HepG2 (cell line): ENCODE data around the gene CTNNA3. TPM values are rescaled to one million over a fixed set of nuclear protein-coding genes. Genes with fewer than 3 reads are reported as not detected.

Source experiments
- ATAC-seq: fragments of 200-7000 bp; cut with Tn5 transposase; 3 replicates; pipeline ENCODE4 v1.9.1; 2020; ENCODE audit warnings: mild to moderate bottlenecking, moderate library complexity
- BruUV-seq: library from RNA; stranded (reverse); fragments of 400-500 nt; replicated peaks from 2 replicates; lab custom pipeline; 2021; lab: Mats Ljungman, UMichigan
- CTCF ChIA-PET: fragments of 300-600 bp; formaldehyde crosslinking; extraction: SDS; loops from one replicate; lab custom pipeline; 2021; ENCODE audit warnings: low total read pairs, inconsistent platforms, low intra/inter-chr PET ratio; lab: Yijun Ruan, JAX
- POLR2A ChIA-PET: fragments of 350-600 bp; sonication (Branson Sonifier 250); formaldehyde crosslinking; loops from one replicate; lab custom pipeline; 2020; ENCODE audit warnings: antibody characterized with exemption, inconsistent platforms; lab: Yijun Ruan, JAX
- DNase-seq: peaks from one replicate; pipeline ENCODE4 v3.0.0-alpha.2; 2015; ENCODE audit warnings: low spot score
- FAIRE-seq: peaks from 3 replicates; lab custom pipeline; 2011; peaks lifted over from hg19 to GRCh38; lab: Jason Lieb, UNC
- H2AFZ ChIP-seq: one replicate; pipeline ENCODE4 v1.6.1; 2011; ENCODE audit warnings: low read length, inconsistent platforms
- H3K27ac ChIP-seq: fragments of 300-600 bp; 3 replicates; pipeline ENCODE4 v1.8.0; 2011; ENCODE audit warnings: mixed run types, mild to moderate bottlenecking, mixed read lengths, low read length, inconsistent platforms; ENCODE audit not compliant: insufficient read depth; ENCODE audit errors: extremely low read length
- H3K27me3 ChIP-seq, 2 experiments: fragments of 200-600 bp in 1 of 2; 2 replicates in 1 of 2; 3 replicates in 1 of 2; pipeline versions ENCODE4 v1.6.0 to v1.8.0; 2011; ENCODE audit warnings: low read length in 2 of 2, mild to moderate bottlenecking in 2 of 2, moderate library complexity in 2 of 2, inconsistent platforms in 1 of 2; ENCODE audit not compliant: insufficient read depth in 2 of 2, control insufficient read depth in 1 of 2
- H3K36me3 ChIP-seq, 2 experiments: fragments of 200-600 bp in 1 of 2; replicated peaks in 1 of 2; 2 replicates in 1 of 2; 3 replicates in 1 of 2; pipeline versions ENCODE4 v1.5.1 to v1.8.0; 2011; ENCODE audit warnings: low read length in 2 of 2, inconsistent platforms in 1 of 2; ENCODE audit not compliant: insufficient read depth in 2 of 2, control insufficient read depth in 1 of 2
- H3K4me1 ChIP-seq: 2 replicates; pipeline ENCODE4 v1.5.1; 2012; ENCODE audit warnings: low read length, inconsistent platforms; ENCODE audit not compliant: insufficient read depth
- H3K4me2 ChIP-seq: 2 replicates; pipeline ENCODE4 v1.6.0; 2011; ENCODE audit warnings: low read depth, low read length, inconsistent platforms
- H3K4me3 ChIP-seq, 3 experiments: fragments of 200-600 bp in 1 of 3; sonication (generic), shearing (Covaris generic) in 1 of 3; replicated peaks in 1 of 3; 2 replicates each; pipeline ENCODE4 v1.5.1; 2011 to 2016; ENCODE audit warnings: low read length in 3 of 3, inconsistent platforms in 2 of 3, low read depth in 2 of 3, mild to moderate bottlenecking in 2 of 3, control low read depth in 1 of 3, mixed read lengths in 1 of 3; ENCODE audit not compliant: insufficient read depth in 1 of 3
- H3K79me2 ChIP-seq: one replicate; pipeline ENCODE4 v1.6.1; 2011; ENCODE audit warnings: low read length, inconsistent platforms; ENCODE audit not compliant: insufficient read depth
- H3K9ac ChIP-seq: 2 replicates; pipeline ENCODE4 v1.6.0; 2011; ENCODE audit warnings: mild to moderate bottlenecking, low read depth, low read length, inconsistent platforms; ENCODE audit not compliant: insufficient read depth
- H3K9me3 ChIP-seq: 2 replicates; pipeline ENCODE4 v1.5.1; 2012; ENCODE audit warnings: mild to moderate bottlenecking, low read length
- H4K20me1 ChIP-seq: 2 replicates; pipeline ENCODE4 v1.6.0; 2011; ENCODE audit warnings: inconsistent platforms, mild to moderate bottlenecking, low read length, moderate library complexity; ENCODE audit not compliant: insufficient read depth
- BHLHE40 ChIP-seq: IDR thresholded peaks from 2 replicates; pipeline ENCODE4 v1.6.1; 2011; ENCODE audit warnings: low read length, improper control_type of control experiment
- CBFB ChIP-seq: sonication (generic); formaldehyde crosslinking; IDR thresholded peaks from 2 replicates; pipeline ENCODE4 v1.4.0; 2020; ENCODE audit warnings: missing genetic modification reagents
- MBNL3 ChIP-seq: fragments of 250-450 bp; sonication (Bioruptor Pico); conservative IDR thresholded peaks from 2 replicates; pipeline ENCODE4 v1.8.0; 2022; ENCODE audit warnings: mild to moderate bottlenecking, inconsistent platforms
- MEF2D ChIP-seq: sonication (generic); formaldehyde crosslinking; IDR thresholded peaks from 2 replicates; pipeline ENCODE4 v1.5.1; 2020; ENCODE audit warnings: mild to moderate bottlenecking, missing genetic modification reagents
- RNF219 ChIP-seq: sonication (generic); formaldehyde crosslinking; IDR thresholded peaks from 2 replicates; pipeline ENCODE4 v1.5.0; 2020; ENCODE audit warnings: mild to moderate bottlenecking, missing genetic modification reagents
- SMARCC2 ChIP-seq: fragments of 450-650 bp; IDR thresholded peaks from 2 replicates; pipeline ENCODE4 v1.6.1; 2017; ENCODE audit warnings: antibody characterized with exemption, mild to moderate bottlenecking
- SOX5 ChIP-seq: IDR thresholded peaks from 2 replicates; pipeline ENCODE4 v1.6.1; 2016; ENCODE audit warnings: borderline replicate concordance
- TFE3 ChIP-seq: IDR thresholded peaks from 2 replicates; pipeline ENCODE4 v1.6.1; 2016
- THAP9 ChIP-seq: sonication (generic); formaldehyde crosslinking; IDR thresholded peaks from 2 replicates; pipeline ENCODE4; 2020; ENCODE audit warnings: missing genetic modification reagents, mild to moderate bottlenecking, borderline replicate concordance
- ZFP90 ChIP-seq: sonication (generic); formaldehyde crosslinking; IDR thresholded peaks from 2 replicates; pipeline ENCODE4 v1.8.0; 2022; ENCODE audit warnings: missing genetic modification reagents, mild to moderate bottlenecking, inconsistent platforms, borderline replicate concordance
- ZKSCAN8 ChIP-seq: IDR thresholded peaks from 2 replicates; pipeline ENCODE4 v1.6.1; 2016; ENCODE audit warnings: borderline replicate concordance, missing genetic modification reagents, missing compliant biosample characterization
- ZNF503 ChIP-seq: sonication (generic); formaldehyde crosslinking; IDR thresholded peaks from 2 replicates; pipeline ENCODE4 v1.4.0; 2020; ENCODE audit warnings: missing genetic modification reagents
- ZNF512B ChIP-seq: sonication (generic); formaldehyde crosslinking; IDR thresholded peaks from 2 replicates; pipeline ENCODE4 v1.5.1; 2020; ENCODE audit warnings: missing genetic modification reagents, mild to moderate bottlenecking, borderline replicate concordance
- ZNF576 ChIP-seq: sonication (generic); formaldehyde crosslinking; IDR thresholded peaks from 2 replicates; pipeline ENCODE4 v1.4.0; 2020; ENCODE audit warnings: mild to moderate bottlenecking, missing genetic modification reagents
- in situ Hi-C: cut with HindIII; loops from 2 replicates; pipeline ENCODE4 v1.10.0; 2017; ENCODE audit warnings: low pct_unique_long_range_greater_than_20kb; ENCODE audit not compliant: extremely low pct_ligation_motif_present
- intact Hi-C: fragments of 100-400 bp; cut with micrococcal nuclease; formaldehyde crosslinking; loops from one replicate; pipeline ENCODE4 v1.10.0; 2022; ENCODE audit not compliant: unreplicated experiment
- polyA plus RNA-seq, 8 experiments: library from polyadenylated mRNA; depleted of rRNA in 3 of 8; stranded (reverse) in 7 of 8; unstranded in 1 of 8; fragments of >200 nt; fragmentation: Illumina TruSeq in 4 of 8; extraction: Trizol in 4 of 8; gene quantifications; 2 replicates each; pipeline versions ENCODE4 v1.2.1 to v1.2.3, GENCODE V29; 2011 to 2016; ENCODE audit warnings: low read depth in 4 of 8, missing spikeins in 1 of 8, mixed read lengths in 1 of 8; ENCODE audit not compliant: insufficient read depth in 1 of 8
- total RNA-seq, 5 experiments: library from RNA; depleted of rRNA; stranded (reverse); fragments of >200 nt; fragmentation: Illumina TruSeq; extraction: Trizol; gene quantifications; 2 replicates each; pipeline ENCODE4 v1.2.3, GENCODE V29; 2016; ENCODE audit warnings: low read depth in 1 of 5

CTNNA3 gene
- total and polyA plus RNA-seq, 2 of the 13 experiments (the other 11 are each of a cell fraction or from before 2014, with no cell fraction given), result not detected

GRCh38 chr10:67722113-67722512 lies 26.1 kb upstream of the CTNNA3 start:
- TF ChIP-seq ZFP90 (CRISPR knock-in tag) (no peak), ZKSCAN8 (CRISPR knock-in tag) (no peak), THAP9 (CRISPR knock-in tag) (no peak), MEF2D (CRISPR knock-in tag) (no peak), ZNF512B (CRISPR knock-in tag) (no peak), BHLHE40 (no peak), CBFB (CRISPR knock-in tag) (no peak), ZNF503 (CRISPR knock-in tag) (no peak), RNF219 (CRISPR knock-in tag) (no peak), ZNF576 (CRISPR knock-in tag) (no peak), SMARCC2 (no peak), MBNL3 (CRISPR knock-in tag) (no peak), SOX5 (CRISPR knock-in tag) (no peak), TFE3 (CRISPR knock-in tag) (no peak)
- H3K4me1 ChIP-seq, result no peaks in the 10 kb centered on the region
- ATAC-seq, result no peak
- intact Hi-C loops, result no loop called here
- BruUV-seq, result no TSS peak
- H2AFZ ChIP-seq, result no peak overlapping the region
- POLR2A ChIA-PET, result no interaction called here
- no peak overlapping the region for H3K9ac ChIP-seq
- in situ Hi-C loops, result no loop called here
- no peaks in the 10 kb centered on the region for H4K20me1 ChIP-seq
- FAIRE-seq, result no peak
- no peaks in the 10 kb centered on the region; a peak in 1 of 5 replicates for H3K27me3 ChIP-seq
- H3K27ac ChIP-seq, result no peak overlapping the region
- no peak overlapping the region for H3K4me3 ChIP-seq
- H3K79me2 ChIP-seq, result no peaks in the 10 kb centered on the region
- H3K36me3 ChIP-seq, result no peaks in the 10 kb centered on the region
- CTCF ChIA-PET, result no interaction called here
- no peaks in the 10 kb centered on the region for H3K9me3 ChIP-seq
- DNase-seq, result no peak
- H3K4me2 ChIP-seq, result no peak overlapping the region
